IMR-90 (cell line): ENCODE results near the gene PLEKHH2. TPM values are rescaled to one million over a fixed set of nuclear protein-coding genes. Genes with fewer than 3 reads are reported as not detected.

Experiments used
- ATAC-seq: fragments of 200-7000 bp; cut with Tn5 transposase; 2 replicates; pipeline ENCODE4 v1.9.1; 2020; ENCODE audit warnings: low read depth, mild to moderate bottlenecking, moderate library complexity
- BruUV-seq: library from RNA; stranded (reverse); fragments of 400-500 nt; replicated peaks from 2 replicates; lab custom pipeline; 2021; lab: Mats Ljungman, UMichigan
- CTCF ChIA-PET: fragments of 300-600 bp; formaldehyde crosslinking; extraction: SDS; loops from one replicate; lab custom pipeline; 2021; ENCODE audit warnings: antibody characterized with exemption; lab: Yijun Ruan, JAX
- POLR2A ChIA-PET: fragments of 300-600 bp; sonication (Branson Sonifier 250); formaldehyde crosslinking; loops from one replicate; lab custom pipeline; 2022; ENCODE audit warnings: antibody characterized with exemption; ENCODE audit not compliant: unreplicated experiment; lab: Charles Lee
- DNase-seq: peaks from one replicate; pipeline ENCODE4 v3.0.0; 2013
- H2AFZ ChIP-seq: replicated peaks from 2 replicates; pipeline ENCODE3; 2013; ENCODE audit warnings: low read length, mild to moderate bottlenecking; ENCODE audit not compliant: poor library complexity
- H2AK5ac ChIP-seq: 2 replicates; pipeline ENCODE4 v1.6.1; 2013; ENCODE audit warnings: low read depth, low read length, inconsistent platforms
- H2AK9ac ChIP-seq: replicated peaks from 2 replicates; pipeline ENCODE3; 2013; ENCODE audit warnings: mild to moderate bottlenecking, low read depth, low read length, moderate library complexity; ENCODE audit not compliant: poor library complexity
- H2BK120ac ChIP-seq: 2 replicates; pipeline ENCODE4 v1.6.1; 2013; ENCODE audit warnings: low read depth, low read length, inconsistent platforms
- H2BK15ac ChIP-seq: 3 replicates; pipeline ENCODE4 v1.6.1; 2013; ENCODE audit warnings: low read depth, low read length, inconsistent platforms
- H2BK20ac ChIP-seq: 2 replicates; pipeline ENCODE4 v1.6.1; 2013; ENCODE audit warnings: low read depth, mild to moderate bottlenecking, inconsistent platforms, low read length, moderate library complexity
- H2BK5ac ChIP-seq: 2 replicates; pipeline ENCODE4 v1.6.1; 2013; ENCODE audit warnings: mild to moderate bottlenecking, low read depth, low read length, inconsistent platforms; ENCODE audit not compliant: poor library complexity, severe bottlenecking
- H3K14ac ChIP-seq: replicated peaks from 2 replicates; pipeline ENCODE4 v1.6.1; 2013; ENCODE audit warnings: low read depth, low read length, inconsistent platforms
- H3K18ac ChIP-seq: 2 replicates; pipeline ENCODE4 v1.6.1; 2013; ENCODE audit warnings: low read depth, low read length, control low read depth
- H3K23ac ChIP-seq: 2 replicates; pipeline ENCODE4 v1.6.1; 2013; ENCODE audit warnings: low read depth, low read length, inconsistent platforms
- H3K27ac ChIP-seq: 2 replicates; pipeline ENCODE4 v1.5.1; 2013; ENCODE audit warnings: mild to moderate bottlenecking, control low read depth, low read length; ENCODE audit not compliant: insufficient read depth
- H3K27me3 ChIP-seq: 2 replicates; pipeline ENCODE4 v1.6.1; 2013; ENCODE audit warnings: low read length; ENCODE audit not compliant: control insufficient read depth, insufficient read depth
- H3K36me3 ChIP-seq: 2 replicates; pipeline ENCODE4 v1.6.1; 2013; ENCODE audit warnings: low read length, mixed read lengths; ENCODE audit not compliant: control insufficient read depth, insufficient read depth
- H3K4ac ChIP-seq: 2 replicates; pipeline ENCODE4 v1.6.1; 2013; ENCODE audit warnings: low read depth, low read length, inconsistent platforms
- H3K4me1 ChIP-seq: 2 replicates; pipeline ENCODE4 v1.6.1; 2013; ENCODE audit warnings: low read length, mixed read lengths; ENCODE audit not compliant: control insufficient read depth, insufficient read depth
- H3K4me2 ChIP-seq: 2 replicates; pipeline ENCODE4 v1.6.1; 2013; ENCODE audit warnings: low read depth, mild to moderate bottlenecking, control low read depth, low read length, moderate library complexity
- H3K4me3 ChIP-seq: 2 replicates; pipeline ENCODE4 v1.5.1; 2013; ENCODE audit warnings: low read depth, mild to moderate bottlenecking, control low read depth, low read length, moderate library complexity; ENCODE audit not compliant: insufficient read depth
- H3K56ac ChIP-seq: 2 replicates; pipeline ENCODE4 v1.6.1; 2013; ENCODE audit warnings: low read length, inconsistent platforms; ENCODE audit not compliant: insufficient read depth; ENCODE audit errors: extremely low read depth
- H3K79me1 ChIP-seq, 2 experiments: 2 replicates each; pipeline ENCODE4 v1.6.1; 2013; ENCODE audit warnings: low read length in 2 of 2, inconsistent platforms in 1 of 2, low read depth in 1 of 2
- H3K9ac ChIP-seq: 2 replicates; pipeline ENCODE4 v1.6.1; 2013; ENCODE audit warnings: low read depth, low read length, control low read depth
- H3K9me1 ChIP-seq: 2 replicates; pipeline ENCODE4 v1.6.1; 2013; ENCODE audit warnings: low read length, inconsistent platforms; ENCODE audit not compliant: insufficient read depth
- H3K9me3 ChIP-seq: 2 replicates; pipeline ENCODE4 v1.6.1; 2013; ENCODE audit warnings: low read length; ENCODE audit not compliant: control insufficient read depth, insufficient read depth
- H4K20me1 ChIP-seq: 2 replicates; pipeline ENCODE4 v1.6.1; 2013; ENCODE audit warnings: low read length, inconsistent platforms; ENCODE audit not compliant: insufficient read depth
- H4K5ac ChIP-seq: 2 replicates; pipeline ENCODE4 v1.6.1; 2013; ENCODE audit warnings: mild to moderate bottlenecking, low read depth, low read length, control low read depth
- H4K8ac ChIP-seq, 2 experiments: 2 replicates each; pipeline ENCODE4 v1.6.1; 2013; ENCODE audit warnings: low read depth in 2 of 2, low read length in 2 of 2, control low read depth in 1 of 2, inconsistent platforms in 1 of 2
- H4K91ac ChIP-seq: 2 replicates; pipeline ENCODE4 v1.6.1; 2013; ENCODE audit warnings: low read depth, low read length, inconsistent platforms; ENCODE audit not compliant: insufficient read depth
- BHLHE40 ChIP-seq: fragments of 150-350 bp; IDR thresholded peaks from 2 replicates; pipeline ENCODE4 v1.6.1; 2016; ENCODE audit warnings: mild to moderate bottlenecking, low read depth, low read length
- CEBPB ChIP-seq: IDR thresholded peaks from 2 replicates; pipeline ENCODE4 v1.6.1; 2012; ENCODE audit warnings: low read depth, low read length, improper control_type of control experiment
- CHD1 ChIP-seq: IDR thresholded peaks from 2 replicates; pipeline ENCODE4 v1.6.1; 2012; ENCODE audit warnings: low read depth, low read length, improper control_type of control experiment
- CTCF ChIP-seq: conservative IDR thresholded peaks from 2 replicates; pipeline ENCODE4 v1.5.1; 2012; ENCODE audit warnings: mild to moderate bottlenecking, low read depth, low read length, improper control_type of control experiment
- MAFK ChIP-seq: IDR thresholded peaks from 2 replicates; pipeline ENCODE4 v1.6.1; 2012; ENCODE audit warnings: low read depth, low read length, improper control_type of control experiment
- MAZ ChIP-seq: IDR thresholded peaks from 2 replicates; pipeline ENCODE4 v1.6.1; 2012; ENCODE audit warnings: low read depth, mild to moderate bottlenecking, low read length, improper control_type of control experiment, moderate library complexity, borderline replicate concordance
- MXI1 ChIP-seq: IDR thresholded peaks from 2 replicates; pipeline ENCODE4 v1.6.1; 2012; ENCODE audit warnings: low read depth, mild to moderate bottlenecking, low read length, moderate library complexity, borderline replicate concordance
- NFE2L2 ChIP-seq: fragments of 150-350 bp; IDR thresholded peaks from 2 replicates; pipeline ENCODE4 v1.6.1; 2016; ENCODE audit warnings: low read depth, mild to moderate bottlenecking, low read length
- POLR2A ChIP-seq: IDR thresholded peaks from 2 replicates; pipeline ENCODE4 v1.6.1; 2012; ENCODE audit warnings: mild to moderate bottlenecking, low read depth, low read length
- RAD21 ChIP-seq: IDR thresholded peaks from 2 replicates; pipeline ENCODE4 v1.6.1; 2012; ENCODE audit warnings: low read length, improper control_type of control experiment
- RCOR1 ChIP-seq: IDR thresholded peaks from 2 replicates; pipeline ENCODE4 v1.6.1; 2012; ENCODE audit warnings: mild to moderate bottlenecking, low read length, improper control_type of control experiment; ENCODE audit not compliant: insufficient replicate concordance
- RFX5 ChIP-seq: IDR thresholded peaks from 2 replicates; pipeline ENCODE4 v1.8.0; 2012; ENCODE audit warnings: low read depth, mild to moderate bottlenecking, low read length, moderate library complexity
- SMC3 ChIP-seq: fragments of 150-350 bp; IDR thresholded peaks from 2 replicates; pipeline ENCODE4 v1.6.1; 2016; ENCODE audit warnings: low read depth, mild to moderate bottlenecking, antibody characterized with exemption, low read length, moderate library complexity
- USF2 ChIP-seq: fragments of 150-350 bp; IDR thresholded peaks from 2 replicates; pipeline ENCODE4 v1.6.1; 2017; ENCODE audit warnings: mild to moderate bottlenecking, antibody characterized with exemption, low read length, low read depth
- WGBS, 2 experiments: methylation state at CpG; one replicate each; pipeline versions ENCODE4 v1.1.5 to v1.1.7; 2013; ENCODE audit warnings: missing lambda C conversion rate in 2 of 2; ENCODE audit not compliant: insufficient read length in 1 of 2; ENCODE audit errors: extremely low coverage in 2 of 2; 5-methylcytosine and 5-hydroxymethylcytosine counted together
- dilution Hi-C: fragments of 300-500 bp; cut with HindIII; formaldehyde crosslinking; loops from one replicate; pipeline ENCODE4 v1.14.3; 2018; ENCODE audit warnings: low sequenced_read_pairs; ENCODE audit not compliant: unreplicated experiment
- in situ Hi-C: fragments of 300-500 bp; cut with MboI; formaldehyde crosslinking; loops from 3 replicates; pipeline ENCODE4 v1.14.3; 2019; ENCODE audit warnings: low sequenced_read_pairs, inconsistent platforms, mixed read lengths
- intact Hi-C: fragments of 100-400 bp; cut with micrococcal nuclease; formaldehyde crosslinking; loops from 2 replicates; pipeline ENCODE4 v1.10.0; 2022
- polyA plus RNA-seq, 3 experiments: library from polyadenylated mRNA; depleted of rRNA; stranded (reverse); fragments of >200 nt; gene quantifications; 2 replicates each; pipeline ENCODE4 v1.2.3, GENCODE V29; 2012; ENCODE audit warnings: low replicate concordance in 1 of 3
- total RNA-seq: library from RNA; depleted of rRNA; stranded (reverse); fragments of >200 nt; gene quantifications from 2 replicates; pipeline ENCODE4 v1.2.3, GENCODE V29; 2012
- TF ChIP-seq, protein P1 (sequence below): fragments of 150-350 bp; IDR thresholded peaks from 2 replicates; pipeline ENCODE4 v1.6.1; 2016; ENCODE audit warnings: low read depth, mild to moderate bottlenecking, low read length, moderate library complexity, borderline replicate concordance

Gene PLEKHH2
- total and polyA plus RNA-seq, 2 of the 4 experiments (the other 2 are of a cell fraction): 2.0 to 3.3 TPM

DNA sequence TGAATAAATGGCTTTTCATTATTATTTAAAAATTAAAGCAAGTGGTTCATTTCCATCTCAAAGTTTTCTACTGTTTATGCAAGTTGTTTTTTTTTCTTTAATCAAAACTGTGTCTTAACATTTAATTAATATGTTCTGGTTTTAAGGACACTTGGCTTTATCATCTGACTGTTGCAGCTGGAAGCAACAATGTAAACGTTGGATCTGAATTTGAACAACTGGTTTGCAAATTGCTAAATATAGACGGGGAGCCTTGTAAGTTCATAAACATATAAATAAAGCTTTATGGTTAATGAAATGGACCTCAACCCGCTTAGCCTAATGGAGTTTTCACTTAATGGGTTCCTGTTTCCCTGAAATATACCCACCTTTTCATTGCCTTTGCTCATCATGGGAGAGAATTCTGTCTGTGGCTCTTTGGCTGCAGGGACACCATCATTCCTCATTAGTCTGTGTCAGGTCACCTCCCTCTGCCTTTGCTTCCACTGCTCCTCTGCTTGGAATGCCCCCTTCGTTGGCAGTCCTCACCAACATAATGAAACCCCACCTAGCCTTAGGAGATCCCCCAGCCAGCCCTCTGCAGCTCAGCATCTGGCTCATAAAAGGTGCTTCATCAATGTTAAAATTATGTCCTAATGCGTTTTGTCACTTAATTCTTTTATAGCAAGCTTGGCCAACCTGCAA, 92.6 kb downstream of the PLEKHH2 start:
- no peaks in the 10 kb centered on the region for H4K20me1 ChIP-seq
- no peak for DNase-seq
- WGBS, 2 experiments: 0% methylated on average over 1 of the region's 5 CpGs; no CpG with 5 or more reads in 1 of the 2 experiments
- no peak overlapping the region; a peak in 1 of 4 replicates for H4K8ac ChIP-seq
- no peak overlapping the region for H4K5ac ChIP-seq
- no peak overlapping the region for H2BK20ac ChIP-seq
- H3K4me2 ChIP-seq: peak overlapping the region; percentile 33; the same call in 1 of the 2 replicates
- ATAC-seq: no peak
- ChIA-PET CTCF (no interaction called here), POLR2A (no interaction called here)
- H3K23ac ChIP-seq: no peak overlapping the region; the same call in 1 of the 2 replicates
- H2BK15ac ChIP-seq: no peak overlapping the region
- H2BK5ac ChIP-seq: no peak overlapping the region
- BruUV-seq: no TSS peak
- no peak overlapping the region for H2BK120ac ChIP-seq
- no peak overlapping the region for H2AK5ac ChIP-seq
- no peak overlapping the region for H3K4me3 ChIP-seq
- no peak overlapping the region for H3K27ac ChIP-seq
- H3K14ac ChIP-seq: no peak overlapping the region; the same call in 1 of the 2 replicates
- intact Hi-C loops: no loop called here
- H2AK9ac ChIP-seq: no peak overlapping the region
- H3K56ac ChIP-seq: no peak overlapping the region
- no peaks in the 10 kb centered on the region for H3K9me3 ChIP-seq
- no peak overlapping the region for H2AFZ ChIP-seq
- no peaks in the 10 kb centered on the region; the same call in 1 of the 2 replicates for H3K9me1 ChIP-seq
- dilution Hi-C loops: no loop called here
- in situ Hi-C loops: no loop called here
- no peak overlapping the region for H3K9ac ChIP-seq
- no peak overlapping the region; the same call in 1 of the 2 replicates for H3K18ac ChIP-seq
- TF ChIP-seq, protein P1, sequence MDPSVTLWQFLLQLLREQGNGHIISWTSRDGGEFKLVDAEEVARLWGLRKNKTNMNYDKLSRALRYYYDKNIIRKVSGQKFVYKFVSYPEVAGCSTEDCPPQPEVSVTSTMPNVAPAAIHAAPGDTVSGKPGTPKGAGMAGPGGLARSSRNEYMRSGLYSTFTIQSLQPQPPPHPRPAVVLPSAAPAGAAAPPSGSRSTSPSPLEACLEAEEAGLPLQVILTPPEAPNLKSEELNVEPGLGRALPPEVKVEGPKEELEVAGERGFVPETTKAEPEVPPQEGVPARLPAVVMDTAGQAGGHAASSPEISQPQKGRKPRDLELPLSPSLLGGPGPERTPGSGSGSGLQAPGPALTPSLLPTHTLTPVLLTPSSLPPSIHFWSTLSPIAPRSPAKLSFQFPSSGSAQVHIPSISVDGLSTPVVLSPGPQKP: no peak
- no peak for TF ChIP-seq CEBPB
- no peak for TF ChIP-seq RAD21
- TF ChIP-seq NFE2L2: no peak
- no peak for TF ChIP-seq MAFK
- TF ChIP-seq CHD1: no peak
- no peak for TF ChIP-seq SMC3
- TF ChIP-seq RCOR1: no peak
- TF ChIP-seq USF2: no peak
- TF ChIP-seq CTCF: no peak
- no peak for TF ChIP-seq BHLHE40
- no peak for TF ChIP-seq RFX5
- TF ChIP-seq MAZ: no peak
- TF ChIP-seq MXI1: no peak
- TF ChIP-seq POLR2A: no peak
- no peak overlapping the region for H3K4ac ChIP-seq
- H3K36me3 ChIP-seq: peaks cover 2% of the 10 kb centered on the region; the same call in 1 of the 2 replicates
- H3K4me1 ChIP-seq: peaks cover 3% of the 10 kb centered on the region; the same call in 1 of the 2 replicates
- no peaks in the 10 kb centered on the region for H3K27me3 ChIP-seq
- H4K91ac ChIP-seq: no peak overlapping the region
- H3K79me1 ChIP-seq: no peaks in the 10 kb centered on the region
